ENCODE data around the gene WWOX.
"Not testable (repeated sequence)": the region's sequence is repeated elsewhere in the genome, so short reads cannot be mapped to it uniquely, and the experiment has no call there.

Gene WWOX

GRCh38 chr16:78576941-78577340 is 477.5 kb downstream of the WWOX start:
- no peak for DNase-seq (ENCODE audit: low read depth)

- no peak for DNase-seq (ENCODE audit: low read depth)
Measured at GRCh38 chr16:78577630-78578029, 478.2 kb downstream of the WWOX start.

- DNase-seq (ENCODE audit: low read depth) = no peak
Measured at GRCh38 chr16:78579020-78579419, 479.6 kb downstream of the WWOX start.

GRCh38 chr16:78583441-78583840 is 484.0 kb downstream of the WWOX start:
- no peak for DNase-seq (ENCODE audit: low read depth)

DNA sequence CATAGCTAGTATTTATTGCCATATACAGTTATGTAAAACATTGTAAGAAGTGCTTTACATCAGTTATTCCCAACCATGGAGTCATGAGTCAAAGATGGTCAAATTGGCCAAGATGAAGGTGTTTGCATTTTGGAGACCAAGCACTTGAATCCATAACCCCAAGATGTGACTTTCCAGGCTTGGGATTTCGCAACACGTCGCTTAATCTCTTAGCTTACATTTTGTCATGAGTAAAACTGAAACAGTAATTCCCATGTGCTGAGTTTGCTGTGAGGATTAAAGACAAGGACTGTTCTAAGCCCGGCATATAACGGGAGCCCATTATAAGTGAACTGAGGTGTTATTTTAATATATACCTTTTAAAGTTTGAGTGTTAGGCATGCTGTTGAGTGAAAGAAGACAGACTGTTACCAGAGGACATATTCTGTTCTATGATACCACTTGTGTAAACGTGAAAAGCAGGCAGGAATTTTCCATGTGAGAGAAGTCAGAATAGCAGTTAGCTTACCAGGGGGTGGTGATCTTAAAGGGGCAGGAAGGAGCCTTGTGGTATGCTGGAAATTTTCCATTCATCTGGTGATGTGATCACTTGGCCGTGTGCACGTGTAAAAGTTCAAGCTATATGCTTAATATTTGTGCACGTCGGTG is 484.9 kb downstream of the WWOX start:
- no peak for DNase-seq (ENCODE audit: low read depth)

DNA sequence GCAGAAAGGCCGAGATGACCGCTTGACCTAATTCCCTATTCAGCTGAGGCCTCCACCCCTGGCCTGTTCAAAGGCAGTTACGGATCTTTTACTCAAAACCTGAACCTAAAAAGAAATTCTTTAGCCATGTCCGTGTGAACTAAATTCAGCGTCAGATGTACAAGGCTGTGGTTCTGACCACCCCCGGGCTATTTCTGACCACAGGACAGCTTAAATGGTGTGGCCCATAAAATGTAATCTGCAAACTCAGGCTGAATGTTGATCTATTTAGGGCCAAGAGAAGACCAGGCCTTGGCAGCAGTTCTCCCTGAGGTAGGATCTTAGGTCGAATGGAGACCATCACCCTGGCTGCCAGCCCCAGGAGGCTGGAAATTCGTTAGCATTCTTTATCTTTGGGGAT is 485.5 kb downstream of the WWOX start:
- no peak for DNase-seq (ENCODE audit: low read depth)

- no peak for DNase-seq (ENCODE audit: low read depth)
Measured at GRCh38 chr16:78589331-78589730, 489.9 kb downstream of the WWOX start.

DNA sequence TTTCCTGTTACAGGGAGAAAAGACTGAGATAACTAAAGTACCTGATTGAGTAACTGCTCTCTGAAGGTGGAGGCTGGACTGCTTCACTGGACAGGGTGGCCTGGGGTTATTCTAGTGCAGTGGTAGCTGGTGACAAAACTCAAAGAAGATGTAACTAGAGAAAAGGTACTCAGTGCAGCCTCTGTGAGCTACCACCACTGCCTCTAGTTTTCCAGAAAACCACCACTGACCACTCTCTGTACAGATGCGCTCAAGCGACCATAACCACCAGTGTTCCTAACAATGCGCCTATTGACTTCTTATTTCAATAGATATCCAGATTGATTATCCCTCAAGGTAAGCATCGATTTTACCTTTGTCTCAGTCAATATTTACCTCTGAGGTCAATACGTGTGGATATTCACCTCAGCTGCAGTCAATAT is 492.2 kb downstream of the WWOX start:
- DNase-seq (ENCODE audit: low read depth) = no peak

- DNase-seq (ENCODE audit: low read depth) = no peak
Measured at GRCh38 chr16:78592111-78592510, 492.7 kb downstream of the WWOX start.

DNA sequence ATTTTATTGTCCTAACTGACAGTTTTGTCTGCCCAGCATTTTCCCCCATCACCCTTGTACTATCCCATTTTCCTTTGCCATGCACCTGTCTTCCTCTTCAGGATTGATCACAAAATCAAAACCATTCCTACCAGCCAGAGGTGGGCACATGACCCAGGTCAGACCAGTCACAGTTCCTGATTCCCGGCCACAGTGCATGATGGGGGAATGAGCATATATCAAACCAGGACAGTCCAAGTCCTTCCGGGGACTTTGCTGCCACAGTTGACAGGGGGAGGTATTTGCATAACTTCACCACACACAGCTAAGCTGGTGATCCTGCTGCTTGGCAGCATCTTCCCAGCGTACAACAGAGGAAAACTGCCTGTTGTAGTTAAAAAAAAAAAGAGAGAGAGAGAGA is 493.9 kb downstream of the WWOX start:
- DNase-seq (ENCODE audit: low read depth) = no peak

GRCh38 chr16:78594191-78594590 is 494.7 kb downstream of the WWOX start:
- no peak for DNase-seq (ENCODE audit: low read depth)

GRCh38 chr16:78596348-78596995 is 497.0 kb downstream of the WWOX start:
- DNase-seq (ENCODE audit: low read depth) = no peak

DNA sequence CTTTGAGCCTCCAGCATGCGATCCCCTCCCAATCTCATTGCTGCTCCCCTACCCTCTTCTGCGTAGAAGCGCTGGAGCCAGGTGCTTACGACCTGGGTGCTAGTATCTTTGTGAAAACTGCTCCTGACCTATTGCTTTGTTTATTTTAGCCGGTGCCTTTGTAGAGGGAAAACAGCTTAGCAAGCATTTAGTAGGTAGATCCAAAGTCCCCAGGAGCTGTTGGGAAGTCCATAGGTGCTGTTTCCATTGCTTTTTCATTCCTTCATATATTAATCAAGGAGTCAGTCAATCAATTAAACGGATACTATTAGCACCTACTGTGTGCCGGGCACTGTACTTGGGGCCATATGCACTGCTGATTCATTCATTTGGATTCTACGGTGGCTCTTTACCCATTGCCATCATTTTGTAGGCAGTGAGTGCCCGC is 497.6 kb downstream of the WWOX start:
- no peak for DNase-seq (ENCODE audit: low read depth)

- DNase-seq (ENCODE audit: low read depth) = no peak
Measured at GRCh38 chr16:78597809-78598570, 498.5 kb downstream of the WWOX start.

- no peak for DNase-seq (ENCODE audit: low read depth)
Measured at GRCh38 chr16:78599271-78599670, 499.8 kb downstream of the WWOX start.

DNA sequence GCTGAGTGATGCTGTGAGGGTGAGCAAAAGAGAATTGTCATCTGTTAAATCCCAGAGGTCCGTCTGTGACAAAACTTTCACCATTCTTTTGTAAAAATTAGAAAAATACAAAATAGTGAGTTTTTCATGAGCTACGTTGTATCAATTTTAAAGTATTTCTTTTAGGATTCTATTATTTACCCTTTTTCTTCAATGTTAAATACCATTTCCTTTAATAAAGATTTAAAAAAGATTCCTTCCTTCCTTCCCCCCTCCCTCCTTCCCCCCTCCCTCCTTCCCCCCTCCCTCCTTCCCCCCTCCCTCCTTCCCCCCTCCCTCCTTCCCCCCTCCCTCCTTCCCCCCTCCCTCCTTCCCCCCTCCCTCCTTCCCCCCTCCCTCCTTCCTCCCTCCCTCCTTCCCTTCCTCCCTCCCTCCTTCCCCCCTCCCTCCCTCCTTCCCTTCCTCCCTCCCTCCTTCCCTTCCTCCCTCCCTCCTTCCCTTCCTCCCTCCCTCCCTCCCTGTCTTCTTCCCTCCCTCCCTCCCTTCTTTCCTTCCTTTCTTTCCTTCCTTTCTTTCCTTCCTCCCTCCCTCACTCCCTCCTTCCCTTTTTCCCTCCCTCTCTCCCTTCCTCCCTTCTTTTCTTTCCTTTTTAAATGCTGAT is 505.1 kb downstream of the WWOX start:
- not testable (repeated sequence) for DNase-seq (ENCODE audit: low read depth)

- DNase-seq (ENCODE audit: low read depth) = no peak
Measured at GRCh38 chr16:78605548-78606101, 506.2 kb downstream of the WWOX start.

- DNase-seq (ENCODE audit: low read depth) = no peak
Measured at GRCh38 chr16:78606545-78606944, 507.1 kb downstream of the WWOX start.

GRCh38 chr16:78607022-78607421 is 507.6 kb downstream of the WWOX start:
- no peak for DNase-seq (ENCODE audit: low read depth)

DNA sequence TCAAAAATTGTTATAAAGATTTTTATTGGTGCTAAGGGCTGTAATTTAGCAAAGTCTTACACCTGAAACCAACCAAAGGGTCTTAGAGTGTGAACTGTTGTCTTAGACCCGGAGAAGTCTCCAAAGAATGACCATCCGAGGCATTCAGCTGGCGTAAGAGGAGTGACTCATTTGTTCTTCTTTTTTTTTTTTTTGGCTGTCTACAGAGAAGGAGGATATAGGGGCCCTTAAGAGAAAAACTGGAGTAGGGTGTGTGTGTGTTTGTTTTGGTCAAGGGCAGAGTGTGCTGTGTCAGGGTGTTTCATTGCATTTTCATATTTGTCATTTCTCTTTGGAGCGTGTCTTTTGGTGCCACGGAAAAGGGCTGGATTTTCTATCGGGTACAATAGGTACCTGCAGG is 508.0 kb downstream of the WWOX start:
- DNase-seq (ENCODE audit: low read depth) = no peak

DNA sequence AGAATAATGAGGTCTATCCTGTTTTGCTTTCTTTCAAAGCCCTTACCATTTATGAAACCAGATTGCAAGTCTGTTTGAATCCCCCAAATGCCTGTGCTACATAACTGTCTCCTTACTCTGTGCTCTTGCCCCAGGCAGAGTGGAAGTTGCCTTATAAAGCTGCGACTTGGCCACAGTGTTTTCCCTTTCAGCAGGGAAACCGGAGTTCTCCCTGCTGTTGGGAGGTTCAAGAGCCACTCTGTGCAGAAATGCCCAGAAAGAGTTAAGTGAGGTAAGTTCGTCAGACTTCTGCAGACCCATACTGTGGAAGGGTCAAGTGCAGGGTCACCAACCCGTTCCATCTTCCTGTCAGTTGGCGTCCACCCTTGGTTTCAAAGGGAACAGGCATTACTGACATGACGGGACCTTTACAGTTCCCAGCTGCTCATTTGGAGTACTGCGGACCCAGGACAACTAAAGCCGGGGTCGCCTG is 508.9 kb downstream of the WWOX start:
- DNase-seq (ENCODE audit: low read depth) = no peak
